Liver (tissue), 9 donors: ENCODE results near the gene EIF4A2. TPM values are rescaled to one million over a fixed set of nuclear protein-coding genes. Genes with fewer than 3 reads are reported as not detected.

ENCODE experiments used
- DNase-seq: peaks from one replicate; pipeline ENCODE4 v3.0.0-alpha.2; 2017; ENCODE audit warnings: low spot score
- H3K27ac ChIP-seq, 2 donors: one replicate each; pipeline ENCODE4 v1.7.0; 2013; ENCODE audit warnings: inconsistent platforms in 2 of 2, low read length in 2 of 2, control low read depth in 1 of 2, low read depth in 1 of 2, mild to moderate bottlenecking in 1 of 2
- H3K27me3 ChIP-seq, 4 donors: one replicate each; pipeline versions ENCODE4 v1.6.1 to v1.7.0; 2013; ENCODE audit warnings: low read length in 3 of 4, inconsistent platforms in 1 of 4, mild to moderate bottlenecking in 1 of 4, moderate library complexity in 1 of 4; ENCODE audit not compliant: control insufficient read depth in 4 of 4, insufficient read depth in 4 of 4
- H3K36me3 ChIP-seq, 4 donors: one replicate each; pipeline versions ENCODE4 v1.6.1 to v1.7.0; 2013; ENCODE audit warnings: low read length in 3 of 4, mild to moderate bottlenecking in 3 of 4, low read depth in 1 of 4, moderate library complexity in 1 of 4; ENCODE audit not compliant: control insufficient read depth in 4 of 4, insufficient read depth in 3 of 4
- H3K4me1 ChIP-seq, 4 donors: one replicate each; pipeline versions ENCODE4 v1.6.1 to v1.7.0; 2013; ENCODE audit warnings: low read length in 3 of 4, mild to moderate bottlenecking in 3 of 4, moderate library complexity in 1 of 4; ENCODE audit not compliant: control insufficient read depth in 4 of 4, insufficient read depth in 4 of 4
- H3K4me3 ChIP-seq, 3 donors: one replicate each; pipeline versions ENCODE4 v1.6.1 to v1.7.0; 2013; ENCODE audit warnings: low read length in 3 of 3, control low read depth in 1 of 3, low read depth in 1 of 3, mild to moderate bottlenecking in 1 of 3
- H3K9ac ChIP-seq, 2 donors: one replicate each; pipeline ENCODE4 v1.7.0; 2013; ENCODE audit warnings: low read length in 2 of 2, mild to moderate bottlenecking in 2 of 2, moderate library complexity in 2 of 2, control low read depth in 1 of 2, low read depth in 1 of 2
- H3K9me3 ChIP-seq, 4 donors: one replicate each; pipeline versions ENCODE4 v1.6.1 to v1.7.0; 2013; ENCODE audit warnings: low read length in 3 of 4; ENCODE audit not compliant: control insufficient read depth in 4 of 4
- ATF3 ChIP-seq: IDR thresholded peaks from 2 replicates; pipeline ENCODE4 v1.6.1; 2016; ENCODE audit warnings: antibody characterized with exemption
- CTCF ChIP-seq: fragments of 150-350 bp; IDR thresholded peaks from 2 replicates; pipeline ENCODE4 v1.5.1; 2017; ENCODE audit warnings: improper control_type of control experiment, low read depth, low read length; ENCODE audit not compliant: missing input control
- EGR1 ChIP-seq, 2 donors: IDR thresholded peaks; 2 replicates each; pipeline ENCODE4 v1.6.1; 2016 to 2018; ENCODE audit warnings: antibody characterized with exemption in 2 of 2, low read depth in 2 of 2
- FOXA1 ChIP-seq: IDR thresholded peaks from 2 replicates; pipeline ENCODE4 v1.6.1; 2016; ENCODE audit warnings: antibody characterized with exemption
- FOXA2 ChIP-seq: IDR thresholded peaks from 2 replicates; pipeline ENCODE4 v1.6.1; 2016; ENCODE audit warnings: antibody characterized with exemption
- GABPA ChIP-seq, 2 donors: IDR thresholded peaks in 1 of 2; conservative IDR thresholded peaks in 1 of 2; 2 replicates each; pipeline ENCODE4 v1.6.1; 2016; ENCODE audit warnings: antibody characterized with exemption in 2 of 2, mild to moderate bottlenecking in 1 of 2, moderate library complexity in 1 of 2
- HNF4A ChIP-seq, 2 donors: conservative IDR thresholded peaks; 2 replicates each; pipeline ENCODE4 v1.6.1; 2016; ENCODE audit warnings: antibody characterized with exemption in 2 of 2, mild to moderate bottlenecking in 2 of 2
- HNF4G ChIP-seq: IDR thresholded peaks from 2 replicates; pipeline ENCODE4 v1.6.1; 2016; ENCODE audit warnings: antibody characterized with exemption
- JUND ChIP-seq, 2 donors: IDR thresholded peaks; 2 replicates each; pipeline ENCODE4 v1.6.1; 2016; ENCODE audit warnings: antibody characterized with exemption in 2 of 2
- MAX ChIP-seq: IDR thresholded peaks from 2 replicates; pipeline ENCODE4 v1.6.1; 2016; ENCODE audit warnings: antibody characterized with exemption
- NR2F2 ChIP-seq: IDR thresholded peaks from 2 replicates; pipeline ENCODE4 v1.6.1; 2016; ENCODE audit warnings: antibody characterized with exemption
- RXRA ChIP-seq, 2 donors: IDR thresholded peaks; 2 replicates each; pipeline ENCODE4 v1.6.1; 2017 to 2018; ENCODE audit warnings: antibody characterized with exemption in 2 of 2, mild to moderate bottlenecking in 1 of 2
- SP1 ChIP-seq: IDR thresholded peaks from 2 replicates; pipeline ENCODE4 v1.6.1; 2018; ENCODE audit warnings: antibody characterized with exemption, mild to moderate bottlenecking
- YY1 ChIP-seq: IDR thresholded peaks from 2 replicates; pipeline ENCODE4 v1.6.1; 2016; ENCODE audit warnings: antibody characterized with exemption, mild to moderate bottlenecking
- ZBTB33 ChIP-seq: IDR thresholded peaks from 2 replicates; pipeline ENCODE4 v1.6.1; 2016; ENCODE audit warnings: antibody characterized with exemption
- WGBS: extraction: QIAGEN DNeasy Blood & Tissue Kit; methylation state at CpG from one replicate; pipeline ENCODE4 v1.1.7; 2013; 5-methylcytosine and 5-hydroxymethylcytosine counted together
- polyA plus RNA-seq, 2 donors: library from polyadenylated mRNA; stranded (reverse) in 1 of 2; unstranded in 1 of 2; fragments of 200-250 nt in 1 of 2; fragments of >200 nt in 1 of 2; fragmentation: Nextera tagmentation in 1 of 2; extraction: Ambion mirVana in 1 of 2; gene quantifications; one replicate each; pipeline versions ENCODE4 v1.2.1 to v1.2.3, GENCODE V29; 2013 to 2015
- total RNA-seq, 2 donors: library from RNA; depleted of rRNA; stranded (reverse); fragments of >200 nt; gene quantifications; one replicate each; pipeline ENCODE4 v1.2.3, GENCODE V29; 2014
- donor health status: healthy.
- donor health status: healthy.
- donor health status: healthy.
- donor health status: healthy.
- donor health status: healthy.

Gene EIF4A2
- total and polyA plus RNA-seq, 4 donors, result 81.4 to 373 (median 172) TPM

- no peaks in the 10 kb centered on the region for H3K36me3 ChIP-seq
- TF ChIP-seq GABPA (IDR thresholded peaks at IDR 0.05 in 1 of 2, conservative IDR thresholded peaks at IDR 0.05 in 1 of 2) (no peak), FOXA1 (no peak)
- 81% methylated on average over 8 of the region's 8 CpGs for WGBS
- no peak for DNase-seq
- H3K9me3 ChIP-seq, result no peaks in the 10 kb centered on the region
- H3K27me3 ChIP-seq, result no peaks in the 10 kb centered on the region
- H3K9ac ChIP-seq, result no peak overlapping the region
- H3K4me3 ChIP-seq, result no peak overlapping the region
- peaks cover 0 to 5% (median 2%) of the 10 kb centered on the region in 4 donors for H3K4me1 ChIP-seq
- no peak overlapping the region for H3K27ac ChIP-seq
These were observed 7.4 kb upstream of the EIF4A2 start for GRCh38 chr3:186775999-186776398.

GRCh38 chr3:186779204-186779603, 4.2 kb upstream of the EIF4A2 start:
- H3K9ac ChIP-seq, result no peak overlapping the region
- no peak for DNase-seq
- H3K9me3 ChIP-seq, result no peaks in the 10 kb centered on the region
- H3K4me1 ChIP-seq, result no peaks in the 10 kb centered on the region
- no peak overlapping the region for H3K27ac ChIP-seq
- no peaks in the 10 kb centered on the region for H3K27me3 ChIP-seq
- no peaks in the 10 kb centered on the region for H3K36me3 ChIP-seq
- WGBS, result 87% methylated on average over 5 of the region's 5 CpGs
- no peak for TF ChIP-seq MAX
- no peak for TF ChIP-seq SP1
- TF ChIP-seq HNF4A (conservative IDR thresholded peaks at IDR 0.05), result peak in 1 of 2 donors; percentile 53
- no peak for TF ChIP-seq EGR1 (IDR thresholded peaks at IDR 0.05; ENCODE audit: low read depth in 2 of 2)
- TF ChIP-seq JUND (IDR thresholded peaks at IDR 0.05), result no peak
- H3K4me3 ChIP-seq, result no peak overlapping the region

- Histone ChIP-seq H3K27ac (peak overlapping the region; percentile 94 to 97), H3K4me1 (peaks cover 4 to 27% (median 25%) of the 10 kb centered on the region in 4 donors), H3K27me3 (no peaks in the 10 kb centered on the region), H3K9me3 (no peaks in the 10 kb centered on the region), H3K36me3 (peaks cover 11 to 32% (median 30%) of the 10 kb centered on the region in 4 donors), H3K4me3 (peak overlapping the region; percentile 66 to 89 (median 87)), H3K9ac (peak overlapping the region; percentile 92 to 93)
- TF ChIP-seq YY1 (peak; percentile 85), FOXA1 (no peak)
- DNase-seq, result no peak
- WGBS, result 4% methylated on average over 21 of the region's 21 CpGs
These were observed 777 bp upstream of the EIF4A2 start for GRCh38 chr3:186782542-186783057.

GRCh38 chr3:186783731-186784515, 546 bp downstream of the EIF4A2 start:
- Histone ChIP-seq H3K27me3 (no peaks in the 10 kb centered on the region), H3K27ac (peak overlapping the region; percentile 94 to 97), H3K9ac (peak overlapping the region; percentile 93 to 96), H3K9me3 (no peaks in the 10 kb centered on the region), H3K4me3 (peak overlapping the region; percentile 87 to 99 (median 89)), H3K36me3 (peaks cover 13 to 45% (median 43%) of the 10 kb centered on the region in 4 donors), H3K4me1 (peaks cover 4 to 29% (median 26%) of the 10 kb centered on the region in 4 donors)
- peak; percentile 88 for DNase-seq
- under 1% methylated on average over 56 of the region's 56 CpGs for WGBS
- TF ChIP-seq ATF3 (no peak), FOXA2 (no peak), SP1 (no peak), JUND (IDR thresholded peaks at IDR 0.05) (no peak), CTCF (no peak), HNF4A (conservative IDR thresholded peaks at IDR 0.05) (no peak), MAX (peak; percentile 43), YY1 (peak; percentile 9), FOXA1 (no peak), EGR1 (IDR thresholded peaks at IDR 0.05; ENCODE audit: low read depth in 2 of 2) (no peak), HNF4G (no peak), ZBTB33 (peak; percentile 99), GABPA (IDR thresholded peaks at IDR 0.05 in 1 of 2, conservative IDR thresholded peaks at IDR 0.05 in 1 of 2) (no peak), RXRA (IDR thresholded peaks at IDR 0.05) (no peak), NR2F2 (no peak)
